Ishikawa (cell line): ENCODE data around the gene PALLD.

ENCODE experiments used
- CEBPB ChIP-seq: IDR thresholded peaks from 2 replicates; pipeline ENCODE4 v1.6.1; 2012
- CREB1 ChIP-seq: IDR thresholded peaks from 2 replicates; pipeline ENCODE4 v1.6.1; 2012; ENCODE audit warnings: low read depth
- EGR1 ChIP-seq: IDR thresholded peaks from 2 replicates; pipeline ENCODE4 v1.6.1; 2012
- EP300 ChIP-seq: IDR thresholded peaks from 2 replicates; pipeline ENCODE4 v1.6.1; 2012; ENCODE audit warnings: borderline replicate concordance
- FOXM1 ChIP-seq: IDR thresholded peaks from 2 replicates; pipeline ENCODE4 v1.6.1; 2012; ENCODE audit warnings: low read depth, borderline replicate concordance
- NFIC ChIP-seq: IDR thresholded peaks from 2 replicates; pipeline ENCODE4 v1.6.1; 2012
- RAD21 ChIP-seq: IDR thresholded peaks from 2 replicates; pipeline ENCODE4 v1.6.1; 2012; ENCODE audit warnings: low read depth
- REST ChIP-seq: IDR thresholded peaks from 2 replicates; pipeline ENCODE4 v1.6.1; 2012; ENCODE audit warnings: low read depth, mild to moderate bottlenecking
- TAF1 ChIP-seq: IDR thresholded peaks from 2 replicates; pipeline ENCODE4 v1.6.1; 2012; ENCODE audit warnings: low read depth, mild to moderate bottlenecking
- TCF12 ChIP-seq: IDR thresholded peaks from 2 replicates; pipeline ENCODE4 v1.6.1; 2012; ENCODE audit warnings: low read depth
- TEAD4 ChIP-seq: IDR thresholded peaks from 2 replicates; pipeline ENCODE4 v1.6.1; 2012
- USF1 ChIP-seq: IDR thresholded peaks from 2 replicates; pipeline ENCODE4 v1.6.1; 2012
- YY1 ChIP-seq: IDR thresholded peaks from 2 replicates; pipeline ENCODE4 v1.6.1; 2012; ENCODE audit warnings: low read depth
- ZBTB7A ChIP-seq: IDR thresholded peaks from 2 replicates; pipeline ENCODE4 v1.6.1; 2012; ENCODE audit warnings: low read depth
- TF ChIP-seq, protein P1 (sequence below): IDR thresholded peaks from 2 replicates; pipeline ENCODE4 v1.6.1; 2012

PALLD gene

GRCh38 chr4:168757500-168757899, 260.6 kb downstream of the PALLD start:
- TF ChIP-seq EP300 (no peak), ZBTB7A (no peak), TEAD4 (no peak), REST (no peak), EGR1 (no peak), CEBPB (no peak), TCF12 (no peak)

GRCh38 chr4:168758351-168758876, 261.6 kb downstream of the PALLD start:
- no peak for TF ChIP-seq REST
- TF ChIP-seq, protein P1, sequence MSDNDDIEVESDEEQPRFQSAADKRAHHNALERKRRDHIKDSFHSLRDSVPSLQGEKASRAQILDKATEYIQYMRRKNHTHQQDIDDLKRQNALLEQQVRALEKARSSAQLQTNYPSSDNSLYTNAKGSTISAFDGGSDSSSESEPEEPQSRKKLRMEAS: no peak
- TF ChIP-seq ZBTB7A: no peak
- no peak for TF ChIP-seq YY1
- no peak for TF ChIP-seq TAF1
- TF ChIP-seq RAD21: no peak
- no peak for TF ChIP-seq EP300
- TF ChIP-seq NFIC: no peak
- TF ChIP-seq FOXM1: no peak
- TF ChIP-seq USF1: no peak
- no peak for TF ChIP-seq CREB1
- TF ChIP-seq TCF12: no peak

GRCh38 chr4:168759321-168759720, 262.5 kb downstream of the PALLD start:
- TF ChIP-seq USF1 (no peak), EP300 (no peak), NFIC (no peak), FOXM1 (no peak)
- TF ChIP-seq, protein P1: no peak

- no peak for TF ChIP-seq RAD21
- no peak for TF ChIP-seq REST
- TF ChIP-seq ZBTB7A: no peak
- no peak for TF ChIP-seq YY1
- no peak for TF ChIP-seq USF1
- TF ChIP-seq, protein P1: no peak
- TF ChIP-seq CREB1: no peak
- TF ChIP-seq TAF1: no peak
- no peak for TF ChIP-seq EP300
- no peak for TF ChIP-seq FOXM1
- TF ChIP-seq TCF12: no peak
- no peak for TF ChIP-seq CEBPB
- TF ChIP-seq EGR1: no peak
Measured at GRCh38 chr4:168759959-168760527, 263.2 kb downstream of the PALLD start.
